OCI-LY1 (cell line): ENCODE data around the gene SLC24A3.

Source experiments
- EZH2 ChIP-seq: fragments of 200-600 bp; sonication (generic), shearing (Covaris generic); IDR thresholded peaks from 2 replicates; pipeline ENCODE4 v1.8.0; 2017; ENCODE audit warnings: borderline replicate concordance, mixed run types, mild to moderate bottlenecking, antibody characterized with exemption, low read length, moderate library complexity, mixed read lengths
- TF ChIP-seq, protein P1 (sequence below): fragments of 200-600 bp; sonication (generic), shearing (Covaris generic); IDR thresholded peaks from 2 replicates; pipeline ENCODE4 v1.5.1; 2017; ENCODE audit warnings: mild to moderate bottlenecking, antibody characterized with exemption, low read length, moderate library complexity, mixed read lengths

DNA sequence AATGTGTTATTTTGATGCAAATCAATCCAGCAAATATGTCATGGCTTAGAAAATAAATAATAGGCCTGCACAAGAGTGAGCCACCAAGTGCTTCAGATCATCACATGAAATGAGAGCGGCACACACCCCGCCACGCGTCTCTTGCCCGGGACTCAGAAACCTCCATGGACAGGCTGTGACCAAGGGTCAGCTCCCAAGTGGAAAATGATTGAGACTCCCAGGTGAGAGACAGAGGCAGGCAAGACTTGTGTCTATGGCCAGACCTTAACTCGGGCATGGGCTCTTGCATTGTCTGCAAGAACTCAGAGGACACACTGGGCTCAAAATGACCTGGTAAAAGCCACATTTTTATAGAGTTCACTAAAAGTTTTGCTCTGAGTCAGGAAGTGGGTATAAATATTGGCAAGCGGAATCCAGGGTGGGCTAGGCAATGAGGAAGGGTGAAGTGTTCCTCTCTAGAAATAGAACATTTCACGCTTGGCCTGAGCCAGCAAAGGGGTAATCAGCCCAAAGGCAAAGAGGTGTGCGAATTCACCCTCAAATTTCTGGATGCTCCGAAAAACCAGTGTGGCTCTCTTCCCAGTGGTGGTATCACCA is 514.9 kb downstream of the SLC24A3 start:
- TF ChIP-seq, protein P1, sequence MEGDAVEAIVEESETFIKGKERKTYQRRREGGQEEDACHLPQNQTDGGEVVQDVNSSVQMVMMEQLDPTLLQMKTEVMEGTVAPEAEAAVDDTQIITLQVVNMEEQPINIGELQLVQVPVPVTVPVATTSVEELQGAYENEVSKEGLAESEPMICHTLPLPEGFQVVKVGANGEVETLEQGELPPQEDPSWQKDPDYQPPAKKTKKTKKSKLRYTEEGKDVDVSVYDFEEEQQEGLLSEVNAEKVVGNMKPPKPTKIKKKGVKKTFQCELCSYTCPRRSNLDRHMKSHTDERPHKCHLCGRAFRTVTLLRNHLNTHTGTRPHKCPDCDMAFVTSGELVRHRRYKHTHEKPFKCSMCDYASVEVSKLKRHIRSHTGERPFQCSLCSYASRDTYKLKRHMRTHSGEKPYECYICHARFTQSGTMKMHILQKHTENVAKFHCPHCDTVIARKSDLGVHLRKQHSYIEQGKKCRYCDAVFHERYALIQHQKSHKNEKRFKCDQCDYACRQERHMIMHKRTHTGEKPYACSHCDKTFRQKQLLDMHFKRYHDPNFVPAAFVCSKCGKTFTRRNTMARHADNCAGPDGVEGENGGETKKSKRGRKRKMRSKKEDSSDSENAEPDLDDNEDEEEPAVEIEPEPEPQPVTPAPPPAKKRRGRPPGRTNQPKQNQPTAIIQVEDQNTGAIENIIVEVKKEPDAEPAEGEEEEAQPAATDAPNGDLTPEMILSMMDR, result no peak
- no peak for TF ChIP-seq EZH2
